ENCODE measurements around the gene RPS27.
"Not testable (repeated sequence)": the region's sequence is repeated elsewhere in the genome, so short reads cannot be mapped to it uniquely, and the experiment has no call there.

DNA sequence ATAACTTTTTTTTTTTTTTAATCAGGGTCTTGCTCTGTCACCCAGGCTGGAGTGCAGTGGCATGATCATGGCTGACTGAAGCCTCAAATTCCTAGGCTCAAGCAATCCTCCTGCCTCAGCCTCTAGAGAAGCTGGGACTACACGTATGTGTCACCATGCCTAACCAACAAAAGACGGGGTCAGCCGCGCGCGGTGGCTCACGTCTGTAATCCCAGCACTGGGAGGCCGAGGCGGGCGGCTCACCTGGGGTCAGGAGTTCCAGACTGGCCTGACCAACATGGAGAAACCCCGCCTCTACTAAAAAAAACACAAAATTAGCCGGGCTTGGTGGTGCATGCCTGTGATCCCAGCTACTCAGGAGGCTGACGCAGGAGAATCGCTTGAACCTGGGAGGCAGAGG, 22.0 kb downstream of the RPS27 start:
- TF ChIP-seq, protein P1, sequence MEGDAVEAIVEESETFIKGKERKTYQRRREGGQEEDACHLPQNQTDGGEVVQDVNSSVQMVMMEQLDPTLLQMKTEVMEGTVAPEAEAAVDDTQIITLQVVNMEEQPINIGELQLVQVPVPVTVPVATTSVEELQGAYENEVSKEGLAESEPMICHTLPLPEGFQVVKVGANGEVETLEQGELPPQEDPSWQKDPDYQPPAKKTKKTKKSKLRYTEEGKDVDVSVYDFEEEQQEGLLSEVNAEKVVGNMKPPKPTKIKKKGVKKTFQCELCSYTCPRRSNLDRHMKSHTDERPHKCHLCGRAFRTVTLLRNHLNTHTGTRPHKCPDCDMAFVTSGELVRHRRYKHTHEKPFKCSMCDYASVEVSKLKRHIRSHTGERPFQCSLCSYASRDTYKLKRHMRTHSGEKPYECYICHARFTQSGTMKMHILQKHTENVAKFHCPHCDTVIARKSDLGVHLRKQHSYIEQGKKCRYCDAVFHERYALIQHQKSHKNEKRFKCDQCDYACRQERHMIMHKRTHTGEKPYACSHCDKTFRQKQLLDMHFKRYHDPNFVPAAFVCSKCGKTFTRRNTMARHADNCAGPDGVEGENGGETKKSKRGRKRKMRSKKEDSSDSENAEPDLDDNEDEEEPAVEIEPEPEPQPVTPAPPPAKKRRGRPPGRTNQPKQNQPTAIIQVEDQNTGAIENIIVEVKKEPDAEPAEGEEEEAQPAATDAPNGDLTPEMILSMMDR (IDR thresholded peaks at IDR 0.05), result not testable (repeated sequence)
- TF ChIP-seq EZH2 (IDR thresholded peaks at IDR 0.05), result not testable (repeated sequence)

Measured in neural progenitor cell (in vitro differentiated cells).